Measurements from ENCODE around the gene ADH4.
A peak's percentile ranks its signal among the peaks of the same experiment; 100 is the strongest.
"Not testable (repeated sequence)": the region's sequence is repeated elsewhere in the genome, so short reads cannot be mapped to it uniquely, and the experiment has no call there.

The ADH4 gene

GRCh38 chr4:99131378-99131777 is 12.7 kb downstream of the ADH4 start:
- no peak for DNase-seq (ENCODE audit: low read depth)

- no peak for DNase-seq (ENCODE audit: low read depth)
Measured at GRCh38 chr4:99126376-99126775, 17.7 kb downstream of the ADH4 start.

- DNase-seq (ENCODE audit: low read depth), result no peak
Measured at GRCh38 chr4:99121008-99121407, 23.1 kb downstream of the ADH4 start.

GRCh38 chr4:99120501-99120900 is 23.6 kb downstream of the ADH4 start:
- DNase-seq (ENCODE audit: low read depth), result no peak

- no peak for DNase-seq (ENCODE audit: low read depth)
Measured at GRCh38 chr4:99117876-99118693, 26.0 kb downstream of the ADH4 start.

- not testable (repeated sequence) for DNase-seq (ENCODE audit: low read depth)
Measured at GRCh38 chr4:99117122-99117841, 26.8 kb downstream of the ADH4 start.

GRCh38 chr4:99109286-99109685 is 34.8 kb downstream of the ADH4 start:
- DNase-seq (ENCODE audit: low read depth), result not testable (repeated sequence)

GRCh38 chr4:99104153-99104552 is 39.9 kb downstream of the ADH4 start:
- DNase-seq (ENCODE audit: low read depth), result no peak

- DNase-seq (ENCODE audit: low read depth), result no peak
Measured at GRCh38 chr4:99103166-99103565, 40.9 kb downstream of the ADH4 start.

- DNase-seq (ENCODE audit: low read depth), result no peak
Measured at GRCh38 chr4:99102634-99103033, 41.5 kb downstream of the ADH4 start.

- no peak for DNase-seq (ENCODE audit: low read depth)
Measured at GRCh38 chr4:99100876-99101275, 43.2 kb downstream of the ADH4 start.

- DNase-seq (ENCODE audit: low read depth), result not testable (repeated sequence)
Measured at GRCh38 chr4:99099814-99100213, 44.3 kb downstream of the ADH4 start.

- no peak for DNase-seq (ENCODE audit: low read depth)
Measured at GRCh38 chr4:99099311-99099710, 44.8 kb downstream of the ADH4 start.

GRCh38 chr4:99091841-99092240 is 52.3 kb downstream of the ADH4 start:
- not testable (repeated sequence) for DNase-seq (ENCODE audit: low read depth)

- DNase-seq (ENCODE audit: low read depth), result no peak
Measured at GRCh38 chr4:99091216-99091575, 52.9 kb downstream of the ADH4 start.

GRCh38 chr4:99090481-99091215 is 53.4 kb downstream of the ADH4 start:
- no peak for DNase-seq (ENCODE audit: low read depth)

GRCh38 chr4:99088481-99089365 is 55.4 kb downstream of the ADH4 start, which contains the start of gene ADH5:
Gene ADH5 (minus strand): TSS chr4:99088788. CDS start chr4:99088700, 88 bp downstream.
- DNase-seq (ENCODE audit: low read depth), result peak; percentile 82

GRCh38 chr4:99088023-99088449 is 56.1 kb downstream of the ADH4 start:
- DNase-seq (ENCODE audit: low read depth), result no peak

- DNase-seq (ENCODE audit: low read depth), result no peak
Measured at GRCh38 chr4:99084595-99084994, 59.5 kb downstream of the ADH4 start.

GRCh38 chr4:99082192-99082591 is 61.9 kb downstream of the ADH4 start:
- DNase-seq (ENCODE audit: low read depth), result no peak

GRCh38 chr4:99080869-99081268 is 63.2 kb downstream of the ADH4 start:
- not testable (repeated sequence) for DNase-seq (ENCODE audit: low read depth)
